Epidermal melanocyte (primary cell): ENCODE measurements around the gene DNMT3A.
"Not testable (repeated sequence)": the region's sequence is repeated elsewhere in the genome, so short reads cannot be mapped to it uniquely, and the experiment has no call there.

Experiments
- DNase-seq: peaks from one replicate; pipeline ENCODE4 v3.0.0; 2011; ENCODE audit warnings: low spot score; ENCODE audit not compliant: insufficient read length

DNMT3A gene

GRCh38 chr2:25286723-25287483 lies 54.8 kb downstream of the DNMT3A start:
- DNase-seq: no peak

GRCh38 chr2:25286025-25286400 lies 55.7 kb downstream of the DNMT3A start:
- no peak for DNase-seq

GRCh38 chr2:25285265-25286024 lies 56.3 kb downstream of the DNMT3A start:
- no peak for DNase-seq

GRCh38 chr2:25284756-25285155 lies 57.0 kb downstream of the DNMT3A start:
- no peak for DNase-seq

- DNase-seq: no peak
Observed at GRCh38 chr2:25283921-25284320, 57.8 kb downstream of the DNMT3A start.

GRCh38 chr2:25281941-25282340 lies 59.8 kb downstream of the DNMT3A start:
- no peak for DNase-seq

- DNase-seq: no peak
Observed at GRCh38 chr2:25281522-25281921, 60.2 kb downstream of the DNMT3A start.

- no peak for DNase-seq
Observed at GRCh38 chr2:25280051-25280687, 61.6 kb downstream of the DNMT3A start.

GRCh38 chr2:25279091-25279651 lies 62.6 kb downstream of the DNMT3A start:
- DNase-seq: peak; percentile 60

GRCh38 chr2:25276569-25277465 lies 64.9 kb downstream of the DNMT3A start:
- no peak for DNase-seq

GRCh38 chr2:25275575-25275965 lies 66.2 kb downstream of the DNMT3A start:
- DNase-seq: no peak

- DNase-seq: no peak
Observed at GRCh38 chr2:25274868-25275574, 66.7 kb downstream of the DNMT3A start.

GRCh38 chr2:25273985-25274535 lies 67.7 kb downstream of the DNMT3A start:
- no peak for DNase-seq

- not testable (repeated sequence) for DNase-seq
Observed at GRCh38 chr2:25272705-25273104, 69.0 kb downstream of the DNMT3A start.

- DNase-seq: no peak
Observed at GRCh38 chr2:25270061-25270460, 71.7 kb downstream of the DNMT3A start.

GRCh38 chr2:25269233-25269632 lies 72.5 kb downstream of the DNMT3A start:
- DNase-seq: no peak

GRCh38 chr2:25268139-25268538 lies 73.6 kb downstream of the DNMT3A start:
- no peak for DNase-seq

GRCh38 chr2:25266399-25266798 lies 75.3 kb downstream of the DNMT3A start:
- DNase-seq: no peak

- no peak for DNase-seq
Observed at GRCh38 chr2:25265802-25266201, 75.9 kb downstream of the DNMT3A start.

- no peak for DNase-seq
Observed at GRCh38 chr2:25265001-25265400, 76.7 kb downstream of the DNMT3A start.
